Right renal cortex interstitium (tissue), 3 donors: ENCODE measurements around the gene RNASE8. TPM values are rescaled to one million over a fixed set of nuclear protein-coding genes. Genes with fewer than 3 reads are reported as not detected.
"Not testable (repeated sequence)": the region's sequence is repeated elsewhere in the genome, so short reads cannot be mapped to it uniquely, and the experiment has no call there.

Experiments used
- DNase-seq, 3 donors: peaks; one replicate each; pipeline ENCODE4 v3.0.0-alpha.2; 2013; ENCODE audit warnings: low read depth in 3 of 3, low spot score in 2 of 3
- polyA plus RNA-seq, 3 donors: library from polyadenylated mRNA; unstranded; fragments of 120-200 nt; gene quantifications; one replicate each; pipeline ENCODE4 v1.2.1, GENCODE V29; 2013; ENCODE audit not compliant: insufficient read length in 3 of 3

The RNASE8 gene
- polyA plus RNA-seq: not detected

GRCh38 chr14:21057803-21058675, at the start of gene RNASE8:
RNASE8 (plus strand) TSS chr14:21057822; CDS start chr14:21057893, 71 bp downstream.
- no peak for DNase-seq

GRCh38 chr14:21009721-21010120, 47.9 kb upstream of the RNASE8 start:
- DNase-seq: not testable (repeated sequence)

GRCh38 chr14:21011136-21011535, 46.5 kb upstream of the RNASE8 start:
- no peak for DNase-seq

- DNase-seq: peak; percentile 85 to 91 (median 86)
Observed at GRCh38 chr14:21014761-21015190, 42.8 kb upstream of the RNASE8 start.

GRCh38 chr14:21015312-21015711, 42.3 kb upstream of the RNASE8 start:
- no peak for DNase-seq

- DNase-seq: no peak
Observed at GRCh38 chr14:21016413-21017190, 41.0 kb upstream of the RNASE8 start.

GRCh38 chr14:21017528-21018245, 39.9 kb upstream of the RNASE8 start:
- DNase-seq: no peak

- no peak for DNase-seq
Observed at GRCh38 chr14:21018286-21018685, 39.3 kb upstream of the RNASE8 start.

GRCh38 chr14:21018781-21019180, 38.8 kb upstream of the RNASE8 start:
- no peak for DNase-seq

GRCh38 chr14:21019366-21019765, 38.3 kb upstream of the RNASE8 start:
- no peak for DNase-seq

- DNase-seq: no peak
Observed at GRCh38 chr14:21020977-21021545, 36.6 kb upstream of the RNASE8 start.

- no peak for DNase-seq
Observed at GRCh38 chr14:21022686-21023085, 34.9 kb upstream of the RNASE8 start.

- no peak for DNase-seq
Observed at GRCh38 chr14:21023174-21023573, 34.4 kb upstream of the RNASE8 start.

GRCh38 chr14:21023817-21024584, 33.6 kb upstream of the RNASE8 start:
- DNase-seq: no peak

- DNase-seq: no peak
Observed at GRCh38 chr14:21024585-21025370, 32.8 kb upstream of the RNASE8 start, which contains the start of gene NDRG2. NDRG2 (minus strand) TSS chr14:21025061; CDS start chr14:21023315, 1,746 bp downstream.

GRCh38 chr14:21025371-21026273, 32.0 kb upstream of the RNASE8 start:
- no peak for DNase-seq

GRCh38 chr14:21026274-21026987, 31.2 kb upstream of the RNASE8 start:
- DNase-seq: no peak
